OCI-M1 (cell line): ENCODE measurements around the gene MROH2B.

Source experiments
- DNase-seq: peaks from one replicate; lab custom pipeline; 2025; lab: John Stamatoyannopoulos, UW

The MROH2B gene

DNA sequence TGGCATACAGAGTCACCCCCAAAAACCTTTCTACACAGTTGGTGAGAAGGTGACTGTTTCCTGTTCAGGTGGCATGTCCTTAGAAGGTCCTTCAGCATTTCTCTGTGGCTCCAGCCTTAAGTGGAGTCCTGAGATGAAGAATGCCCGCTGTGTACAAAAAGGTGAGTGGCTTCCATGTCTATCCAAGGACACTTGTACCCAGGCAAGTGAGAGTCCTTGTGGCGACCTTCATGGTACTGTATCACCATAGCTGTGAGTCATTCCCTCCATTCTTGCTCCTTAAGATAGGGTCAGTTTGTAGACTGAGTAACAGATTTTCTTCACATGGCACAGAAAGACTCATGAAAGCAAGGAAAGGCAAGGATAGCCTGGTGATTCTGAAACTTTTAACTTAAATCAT lies 98.7 kb downstream of the MROH2B start:
- no peak for DNase-seq

GRCh38 chr5:40962207-40962955 lies 108.8 kb downstream of the MROH2B start:
- DNase-seq, result peak; percentile 20

DNA sequence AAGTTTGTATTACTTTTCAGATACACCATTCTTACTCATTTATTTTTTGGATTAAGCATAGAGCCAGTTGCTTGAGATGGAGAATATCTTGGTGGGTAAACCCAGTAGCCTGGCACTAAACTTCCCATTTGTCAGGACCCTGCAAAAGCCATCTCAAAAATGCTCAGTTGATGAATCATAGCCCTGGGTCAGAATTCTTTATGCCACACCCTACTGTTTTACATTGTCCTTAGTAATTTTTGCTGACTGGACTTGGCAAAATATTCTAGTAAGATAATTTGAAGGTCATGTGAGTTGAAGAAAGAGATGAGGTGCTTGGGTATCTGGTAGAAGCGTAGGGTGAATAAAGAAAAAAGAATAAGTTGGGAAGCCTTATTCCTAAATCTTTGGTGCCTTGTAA lies 111.1 kb downstream of the MROH2B start:
- no peak for DNase-seq

GRCh38 chr5:40958811-40959210 lies 112.3 kb downstream of the MROH2B start:
- DNase-seq, result no peak

- DNase-seq, result no peak
These were observed 114.1 kb downstream of the MROH2B start for GRCh38 chr5:40957048-40957447.

- no peak for DNase-seq
These were observed 115.8 kb downstream of the MROH2B start for GRCh38 chr5:40955313-40955712.
